GM12874 (cell line): ENCODE results near the gene IL17RA.

Experiments used
- CTCF ChIP-seq: IDR thresholded peaks from 2 replicates; pipeline ENCODE4 v1.5.1; 2011; ENCODE audit warnings: low read depth, mild to moderate bottlenecking, control low read depth, low read length, moderate library complexity; ENCODE audit not compliant: insufficient read depth

The IL17RA gene

GRCh38 chr22:17158568-17159503, 74.0 kb downstream of the IL17RA start, which contains the start of gene HDHD5:
TSS of gene HDHD5 (minus strand) at chr22:17159277. CDS start at chr22:17159251, 26 bp downstream.
- TF ChIP-seq CTCF = no peak

GRCh38 chr22:17159504-17159951, 74.7 kb downstream of the IL17RA start:
- TF ChIP-seq CTCF = no peak

GRCh38 chr22:17161991-17162390, 77.2 kb downstream of the IL17RA start:
- TF ChIP-seq CTCF = no peak

GRCh38 chr22:17162731-17163130, 77.9 kb downstream of the IL17RA start:
- no peak for TF ChIP-seq CTCF

GRCh38 chr22:17164392-17165024, 79.7 kb downstream of the IL17RA start:
- no peak for TF ChIP-seq CTCF
